Mammary epithelial cell (primary cell): ENCODE data around the gene AKAP6.

Source experiments
- CTCF ChIP-seq, 2 donors: IDR thresholded peaks in 1 of 2; conservative IDR thresholded peaks in 1 of 2; 2 replicates each; pipeline ENCODE4 v1.5.1; 2011 to 2012; ENCODE audit warnings: inconsistent platforms in 2 of 2, low read length in 2 of 2, mild to moderate bottlenecking in 2 of 2, control low read depth in 1 of 2, low read depth in 1 of 2; ENCODE audit not compliant: insufficient read depth in 1 of 2; ENCODE audit errors: extremely low read depth in 1 of 2
- EZH2 ChIP-seq: IDR thresholded peaks from 2 replicates; pipeline ENCODE4 v1.6.1; 2012; ENCODE audit warnings: low read length, inconsistent platforms, borderline replicate concordance

DNA sequence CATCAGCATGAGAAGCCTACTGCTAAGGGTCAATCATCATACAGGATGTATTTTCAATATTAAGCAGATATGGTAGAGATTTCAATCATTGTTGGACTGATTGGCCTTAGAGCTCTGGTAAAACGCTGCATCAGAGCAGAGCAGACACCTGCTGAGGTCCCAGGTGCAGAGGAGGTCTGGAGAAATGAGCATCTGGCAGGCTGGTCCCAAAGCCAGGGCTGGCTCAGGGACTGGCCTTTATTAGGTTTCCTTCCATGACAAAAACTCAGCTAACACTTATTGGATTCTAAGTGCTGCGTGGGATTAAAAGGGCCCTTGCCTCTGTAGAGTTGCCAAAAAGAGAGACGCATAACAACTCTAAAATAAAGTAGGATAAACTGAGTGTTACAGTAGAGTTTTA, 29.7 kb downstream of the AKAP6 start:
- TF ChIP-seq CTCF (conservative IDR thresholded peaks at IDR 0.05 in 1 of 2, IDR thresholded peaks at IDR 0.05 in 1 of 2; ENCODE audit: extremely low read depth in 1 of 2, insufficient read depth in 1 of 2, low read depth in 1 of 2, low read length in 2 of 2) (no peak), EZH2 (no peak)
